ENCODE results near the gene AACS.

DNA sequence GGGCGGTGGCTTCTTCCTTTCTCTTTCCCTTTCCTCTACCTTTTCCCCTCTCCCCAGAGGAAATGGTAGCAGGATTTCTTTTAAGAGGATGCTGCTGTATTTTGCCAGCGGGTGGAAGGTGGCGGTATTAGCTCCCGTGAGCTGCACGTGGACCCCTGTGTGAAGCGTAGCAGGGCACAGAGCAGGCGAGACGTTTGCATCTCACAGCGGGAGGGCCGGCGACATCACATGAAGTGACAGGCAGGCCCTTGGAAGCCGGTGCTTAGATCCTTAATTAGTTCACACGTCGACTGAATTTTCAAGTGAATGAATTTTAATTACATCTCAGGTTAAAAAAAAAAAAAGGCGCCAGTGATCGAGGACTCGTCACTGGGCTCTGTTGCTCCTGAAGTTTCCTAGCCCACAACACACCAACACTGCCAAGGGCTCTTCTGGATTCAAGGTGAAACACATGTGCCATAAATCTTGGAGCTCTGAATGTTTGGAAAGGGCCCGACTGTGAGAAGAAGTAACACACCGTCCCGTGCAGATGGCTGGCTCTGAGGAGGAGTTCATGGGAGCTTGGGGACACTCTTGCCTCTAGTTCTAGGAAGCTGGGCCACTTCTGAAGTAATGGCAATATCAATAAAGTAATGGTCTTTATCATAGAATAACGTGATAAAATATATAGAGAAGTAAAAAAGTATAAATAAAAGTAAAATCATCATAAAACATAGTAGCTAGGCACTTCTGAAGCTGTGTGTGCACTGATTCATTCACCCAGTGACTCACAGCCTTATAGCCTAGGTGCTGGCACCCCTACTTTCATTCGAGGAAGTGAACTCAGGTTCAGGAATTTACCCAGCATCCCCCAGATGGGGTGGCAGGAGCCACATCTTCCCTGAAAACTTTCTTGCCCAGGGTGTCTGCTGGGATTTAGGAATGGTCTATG, 75.3 kb downstream of the AACS start:
- TF ChIP-seq, protein P1, sequence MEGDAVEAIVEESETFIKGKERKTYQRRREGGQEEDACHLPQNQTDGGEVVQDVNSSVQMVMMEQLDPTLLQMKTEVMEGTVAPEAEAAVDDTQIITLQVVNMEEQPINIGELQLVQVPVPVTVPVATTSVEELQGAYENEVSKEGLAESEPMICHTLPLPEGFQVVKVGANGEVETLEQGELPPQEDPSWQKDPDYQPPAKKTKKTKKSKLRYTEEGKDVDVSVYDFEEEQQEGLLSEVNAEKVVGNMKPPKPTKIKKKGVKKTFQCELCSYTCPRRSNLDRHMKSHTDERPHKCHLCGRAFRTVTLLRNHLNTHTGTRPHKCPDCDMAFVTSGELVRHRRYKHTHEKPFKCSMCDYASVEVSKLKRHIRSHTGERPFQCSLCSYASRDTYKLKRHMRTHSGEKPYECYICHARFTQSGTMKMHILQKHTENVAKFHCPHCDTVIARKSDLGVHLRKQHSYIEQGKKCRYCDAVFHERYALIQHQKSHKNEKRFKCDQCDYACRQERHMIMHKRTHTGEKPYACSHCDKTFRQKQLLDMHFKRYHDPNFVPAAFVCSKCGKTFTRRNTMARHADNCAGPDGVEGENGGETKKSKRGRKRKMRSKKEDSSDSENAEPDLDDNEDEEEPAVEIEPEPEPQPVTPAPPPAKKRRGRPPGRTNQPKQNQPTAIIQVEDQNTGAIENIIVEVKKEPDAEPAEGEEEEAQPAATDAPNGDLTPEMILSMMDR (IDR thresholded peaks at IDR 0.05) = no peak
- no peak for TF ChIP-seq EZH2 (IDR thresholded peaks at IDR 0.05)

All from neural progenitor cell (in vitro differentiated cells).